Stromal cell of bone marrow (primary cell): ENCODE results near the gene RERE.

ENCODE experiments used
- DNase-seq: peaks from one replicate; pipeline ENCODE4 v3.0.0-alpha.2; 2012; ENCODE audit warnings: low read depth

The RERE gene

GRCh38 chr1:8541961-8542521 is 275.4 kb downstream of the RERE start:
- DNase-seq, result no peak

GRCh38 chr1:8540971-8541370 is 276.5 kb downstream of the RERE start:
- no peak for DNase-seq

GRCh38 chr1:8540261-8540941 is 277.0 kb downstream of the RERE start:
- DNase-seq, result peak; percentile 75

GRCh38 chr1:8539683-8540082 is 277.8 kb downstream of the RERE start:
- no peak for DNase-seq

GRCh38 chr1:8538502-8538901 is 278.9 kb downstream of the RERE start:
- DNase-seq, result no peak

GRCh38 chr1:8537991-8538390 is 279.4 kb downstream of the RERE start:
- no peak for DNase-seq

GRCh38 chr1:8536515-8536914 is 280.9 kb downstream of the RERE start:
- no peak for DNase-seq

- DNase-seq, result no peak
Measured at GRCh38 chr1:8533907-8534306, 283.5 kb downstream of the RERE start.

GRCh38 chr1:8533124-8533523 is 284.3 kb downstream of the RERE start:
- DNase-seq, result no peak

- DNase-seq, result no peak
Measured at GRCh38 chr1:8529901-8530300, 287.5 kb downstream of the RERE start.

GRCh38 chr1:8527941-8528340 is 289.5 kb downstream of the RERE start:
- no peak for DNase-seq

GRCh38 chr1:8525558-8526275 is 291.7 kb downstream of the RERE start:
- peak; percentile 95 for DNase-seq

- DNase-seq, result peak; percentile 22
Measured at GRCh38 chr1:8525216-8525557, 292.3 kb downstream of the RERE start.

- DNase-seq, result no peak
Measured at GRCh38 chr1:8524627-8525157, 292.7 kb downstream of the RERE start.

- DNase-seq, result no peak
Measured at GRCh38 chr1:8523666-8524206, 293.7 kb downstream of the RERE start.

GRCh38 chr1:8520483-8520966 is 296.9 kb downstream of the RERE start:
- no peak for DNase-seq

GRCh38 chr1:8519167-8519566 is 298.3 kb downstream of the RERE start:
- DNase-seq, result no peak

- DNase-seq, result no peak
Measured at GRCh38 chr1:8518490-8518801, 299.0 kb downstream of the RERE start.

GRCh38 chr1:8517661-8518489 is 299.6 kb downstream of the RERE start:
- DNase-seq, result no peak

- DNase-seq, result no peak
Measured at GRCh38 chr1:8516793-8517556, 300.5 kb downstream of the RERE start.

- no peak for DNase-seq
Measured at GRCh38 chr1:8516278-8516777, 301.1 kb downstream of the RERE start.
